GM12878 (cell line): ENCODE results near the gene NCAPH2. TPM values are rescaled to one million over a fixed set of nuclear protein-coding genes. Genes with fewer than 3 reads are reported as not detected.

Source experiments
- ATF2 ChIP-seq: IDR thresholded peaks from 2 replicates; pipeline ENCODE4 v1.6.1; 2012; ENCODE audit warnings: low read length, inconsistent platforms
- BACH1 ChIP-seq: fragments of 450-650 bp; IDR thresholded peaks from 2 replicates; pipeline ENCODE4 v1.6.1; 2017; ENCODE audit warnings: mild to moderate bottlenecking, borderline replicate concordance
- CTCF ChIP-seq, 3 experiments: IDR thresholded peaks in 2 of 3; conservative IDR thresholded peaks in 1 of 3; 2 replicates each; pipeline ENCODE4 v1.5.1; 2011; ENCODE audit warnings: low read depth in 3 of 3, low read length in 3 of 3, mild to moderate bottlenecking in 3 of 3, control low read depth in 2 of 3, moderate library complexity in 2 of 3, inconsistent platforms in 1 of 3, mixed read lengths in 1 of 3; ENCODE audit not compliant: control insufficient read depth in 2 of 3, insufficient read depth in 1 of 3; ENCODE audit errors: extremely low read depth in 1 of 3
- IRF3 ChIP-seq: fragments of 450-650 bp; IDR thresholded peaks from 2 replicates; pipeline ENCODE4 v1.6.1; 2014; ENCODE audit warnings: mild to moderate bottlenecking
- NKRF ChIP-seq: fragments of 450-650 bp; conservative IDR thresholded peaks from 2 replicates; pipeline ENCODE4 v1.6.1; 2017; ENCODE audit warnings: mild to moderate bottlenecking, moderate library complexity
- STAT3 ChIP-seq: IDR thresholded peaks from 2 replicates; pipeline ENCODE4 v1.6.1; 2011; ENCODE audit warnings: low read depth, low read length, improper control_type of control experiment
- ZNF592 ChIP-seq: fragments of 450-650 bp; IDR thresholded peaks from 2 replicates; pipeline ENCODE4 v1.6.1; 2017; ENCODE audit warnings: mild to moderate bottlenecking, moderate library complexity
- polyA plus RNA-seq, 11 experiments: library from polyadenylated mRNA; depleted of rRNA in 4 of 11; unstranded in 6 of 11; stranded (reverse) in 5 of 11; fragments of >200 nt; fragmentation: Nextera tagmentation in 4 of 11; fragmentation: Illumina TruSeq in 1 of 11; extraction: Ambion mirVana in 4 of 11; extraction: Trizol in 1 of 11; gene quantifications; 1 replicate in 1 of 11; 2 replicates in 10 of 11; pipeline versions ENCODE4 v1.2.1 to v1.2.3, GENCODE V29; 2011 to 2016; ENCODE audit warnings: inconsistent platforms in 2 of 11, missing spikeins in 2 of 11, low read depth in 1 of 11
- total RNA-seq, 4 experiments: library from RNA; depleted of rRNA in 3 of 4; stranded (reverse); fragments of >200 nt in 3 of 4; fragmentation: Illumina TruSeq in 1 of 4; extraction: Trizol in 1 of 4; gene quantifications; 2 replicates each; pipeline versions ENCODE4 v1.2.1 to v1.2.3, GENCODE V29; 2013 to 2021

Gene NCAPH2
- total and polyA plus RNA-seq, 10 of the 15 experiments (the other 5 are each of a cell fraction or from before 2014, with no cell fraction given) = 5.0 to 110 (median 59.9) TPM

- no peak for TF ChIP-seq CTCF (IDR thresholded peaks at IDR 0.05 in 2 of 3, conservative IDR thresholded peaks at IDR 0.05 in 1 of 3; ENCODE audit: control insufficient read depth in 2 of 3, extremely low read depth in 1 of 3, insufficient read depth in 1 of 3, low read depth in 3 of 3, low read length in 3 of 3)
- no peak for TF ChIP-seq ATF2
- no peak for TF ChIP-seq NKRF
- TF ChIP-seq ZNF592 = no peak
- TF ChIP-seq STAT3 = no peak
- no peak for TF ChIP-seq IRF3
- TF ChIP-seq BACH1 = no peak
Observed at GRCh38 chr22:50476868-50477267, 31.2 kb upstream of the NCAPH2 start (continued).
